HEK293 (cell line): ENCODE results near the gene ZNF181.

Experiments
- CTCF ChIA-PET: fragments of 350-600 bp; formaldehyde crosslinking; extraction: SDS; loops from one replicate; lab custom pipeline; 2021; ENCODE audit warnings: antibody characterized with exemption; lab: Yijun Ruan, JAX
- POLR2A ChIA-PET: fragments of 300-600 bp; formaldehyde crosslinking; extraction: SDS; loops from one replicate; lab custom pipeline; 2020; ENCODE audit warnings: antibody characterized with exemption, inconsistent platforms; lab: Yijun Ruan, JAX
- H3K27ac ChIP-seq: fragments of 200-500 bp; sonication (Bioruptor generic); 2 replicates; pipeline ENCODE4 v1.5.1; 2014; ENCODE audit warnings: low read depth, low read length, control low read depth, inconsistent platforms; ENCODE audit errors: extremely low read depth
- H3K36me3 ChIP-seq, 2 experiments: fragments of 200-500 bp in 1 of 2; sonication (Bioruptor generic) in 1 of 2; 1 replicate in 1 of 2; 2 replicates in 1 of 2; pipeline ENCODE4 v1.5.1; 2014 to 2017; ENCODE audit warnings: inconsistent platforms in 2 of 2, low read length in 2 of 2; ENCODE audit not compliant: control insufficient read depth in 2 of 2, insufficient read depth in 1 of 2
- H3K4me1 ChIP-seq: fragments of 200-500 bp; sonication (Bioruptor generic); 2 replicates; pipeline ENCODE4 v1.5.1; 2014; ENCODE audit warnings: mild to moderate bottlenecking, low read length, inconsistent platforms; ENCODE audit not compliant: control insufficient read depth, insufficient read depth
- H3K4me3 ChIP-seq: 2 replicates; pipeline ENCODE4 v1.5.1; 2011; ENCODE audit warnings: low read depth, mild to moderate bottlenecking, control low read depth, low read length, moderate library complexity
- H3K9me3 ChIP-seq: fragments of 200-500 bp; sonication (Bioruptor generic); 2 replicates; pipeline ENCODE4 v1.5.1; 2014; ENCODE audit warnings: low read depth, low read length, inconsistent platforms; ENCODE audit not compliant: control insufficient read depth, insufficient read depth
- GLIS1 ChIP-seq: fragments of 450-650 bp; formaldehyde crosslinking; IDR thresholded peaks from 2 replicates; pipeline ENCODE4 v1.5.1; 2016; ENCODE audit warnings: missing biosample characterization, missing genetic modification characterization
- GLIS2 ChIP-seq: fragments of 450-650 bp; formaldehyde crosslinking; IDR thresholded peaks from 2 replicates; pipeline ENCODE4 v1.5.1; 2016; ENCODE audit warnings: missing biosample characterization, missing genetic modification characterization
- SETDB1 ChIP-seq: IDR thresholded peaks from one replicate; pipeline ENCODE4 v1.6.1; 2017; ENCODE audit warnings: mild to moderate bottlenecking, low read length, moderate library complexity, mixed read lengths; ENCODE audit not compliant: insufficient read length
- SP3 ChIP-seq: fragments of 450-650 bp; formaldehyde crosslinking; IDR thresholded peaks from 2 replicates; pipeline ENCODE4 v1.5.1; 2016; ENCODE audit warnings: missing biosample characterization, missing genetic modification characterization
- TRIM28 ChIP-seq: IDR thresholded peaks from 2 replicates; pipeline ENCODE4 v1.6.1; 2011; ENCODE audit warnings: low read length, control low read depth, borderline replicate concordance
- ZEB2 ChIP-seq: fragments of 450-650 bp; formaldehyde crosslinking; IDR thresholded peaks from 2 replicates; pipeline ENCODE4 v1.5.1; 2016; ENCODE audit warnings: missing biosample characterization, missing genetic modification characterization
- ZNF140 ChIP-seq: fragments of 450-650 bp; formaldehyde crosslinking; IDR thresholded peaks from 2 replicates; pipeline ENCODE4 v1.5.1; 2016; ENCODE audit warnings: missing biosample characterization, missing genetic modification characterization
- ZNF169 ChIP-seq: fragments of 450-650 bp; formaldehyde crosslinking; IDR thresholded peaks from 2 replicates; pipeline ENCODE4 v1.5.1; 2016; ENCODE audit warnings: missing biosample characterization, missing genetic modification characterization
- ZNF239 ChIP-seq: fragments of 450-650 bp; formaldehyde crosslinking; IDR thresholded peaks from 2 replicates; pipeline ENCODE4 v1.5.1; 2016; ENCODE audit warnings: missing biosample characterization, missing genetic modification characterization
- ZNF266 ChIP-seq: fragments of 450-650 bp; formaldehyde crosslinking; IDR thresholded peaks from 2 replicates; pipeline ENCODE4 v1.5.1; 2016; ENCODE audit warnings: missing biosample characterization, missing genetic modification characterization, low read depth
- ZNF274 ChIP-seq, 2 experiments: fragments of 200-500 bp in 1 of 2; fragments of 450-650 bp in 1 of 2; sonication (Bioruptor generic) in 1 of 2; formaldehyde crosslinking in 1 of 2; IDR thresholded peaks; 2 replicates each; pipeline versions ENCODE4 v1.5.1 to v1.6.1; 2014 to 2016; ENCODE audit warnings: borderline replicate concordance in 1 of 2, inconsistent platforms in 1 of 2, low read length in 1 of 2, missing biosample characterization in 1 of 2, missing genetic modification characterization in 1 of 2
- ZNF335 ChIP-seq: fragments of 450-650 bp; formaldehyde crosslinking; conservative IDR thresholded peaks from 2 replicates; pipeline ENCODE4 v1.5.1; 2016; ENCODE audit warnings: missing biosample characterization, missing genetic modification characterization
- ZNF394 ChIP-seq: fragments of 450-650 bp; formaldehyde crosslinking; IDR thresholded peaks from 2 replicates; pipeline ENCODE4 v1.5.1; 2016; ENCODE audit warnings: missing biosample characterization, missing genetic modification characterization, mild to moderate bottlenecking, moderate library complexity, borderline replicate concordance
- ZNF433 ChIP-seq: fragments of 450-650 bp; formaldehyde crosslinking; IDR thresholded peaks from 2 replicates; pipeline ENCODE4 v1.5.1; 2016; ENCODE audit warnings: missing biosample characterization, missing genetic modification characterization, low read depth
- ZNF473 ChIP-seq: fragments of 450-650 bp; formaldehyde crosslinking; IDR thresholded peaks from 2 replicates; pipeline ENCODE4 v1.5.1; 2017; ENCODE audit warnings: missing biosample characterization, missing genetic modification characterization
- ZNF510 ChIP-seq: fragments of 450-650 bp; formaldehyde crosslinking; IDR thresholded peaks from 2 replicates; pipeline ENCODE4 v1.5.1; 2018; ENCODE audit warnings: mild to moderate bottlenecking, missing genetic modification characterization, missing biosample characterization; ENCODE audit not compliant: insufficient replicate concordance
- ZNF555 ChIP-seq: fragments of 450-650 bp; formaldehyde crosslinking; conservative IDR thresholded peaks from 2 replicates; pipeline ENCODE4 v1.5.1; 2017; ENCODE audit warnings: missing biosample characterization, mild to moderate bottlenecking, missing genetic modification characterization, inconsistent platforms
- ZNF670 ChIP-seq: fragments of 450-650 bp; formaldehyde crosslinking; IDR thresholded peaks from 2 replicates; pipeline ENCODE4 v1.5.1; 2016; ENCODE audit warnings: missing biosample characterization, missing genetic modification characterization, low read depth
- ZNF677 ChIP-seq: fragments of 450-650 bp; IDR thresholded peaks from 2 replicates; pipeline ENCODE4 v1.5.0; 2018; ENCODE audit warnings: missing biosample characterization, mild to moderate bottlenecking, missing genetic modification characterization, moderate library complexity
- ZNF704 ChIP-seq: fragments of 450-650 bp; formaldehyde crosslinking; IDR thresholded peaks from 2 replicates; pipeline ENCODE4 v1.5.1; 2016; ENCODE audit warnings: missing biosample characterization, missing genetic modification characterization
- ZNF785 ChIP-seq: fragments of 450-650 bp; formaldehyde crosslinking; IDR thresholded peaks from 2 replicates; pipeline ENCODE4 v1.5.1; 2016; ENCODE audit warnings: missing biosample characterization, missing genetic modification characterization
- TF ChIP-seq, protein P1 (sequence below): fragments of 450-650 bp; formaldehyde crosslinking; conservative IDR thresholded peaks from 2 replicates; pipeline ENCODE4 v1.5.1; 2016; ENCODE audit warnings: low read depth, missing biosample characterization, missing genetic modification characterization
- TF ChIP-seq, protein P2 (sequence below): fragments of 450-650 bp; IDR thresholded peaks from 2 replicates; pipeline ENCODE4 v1.5.1; 2018; ENCODE audit warnings: missing biosample characterization, missing genetic modification characterization
- TF ChIP-seq, protein P3 (sequence below): fragments of 450-650 bp; formaldehyde crosslinking; IDR thresholded peaks from 2 replicates; pipeline ENCODE4 v1.5.1; 2016; ENCODE audit warnings: missing biosample characterization, missing genetic modification characterization

ZNF181 gene

GRCh38 chr19:34759218-34759917 is 25.3 kb downstream of the ZNF181 start:
- POLR2A ChIA-PET = interaction anchor here (0.5 kb wide), 1 partner anchor 1606 kb away, joined by 5 read pairs; no protein-coding TSS in a partner anchor
- Histone ChIP-seq H3K4me1 (no peaks in the 10 kb centered on the region), H3K36me3 (peaks cover 4 to 27% of the 10 kb centered on the region in 2 experiments), H3K4me3 (no peak overlapping the region), H3K27ac (no peak overlapping the region), H3K9me3 (peaks cover 67% of the 10 kb centered on the region)
- CTCF ChIA-PET = interaction anchor here (0.5 kb wide), 1 partner anchor 300 kb away, joined by 4 read pairs; no protein-coding TSS in a partner anchor
- TF ChIP-seq ZNF473 (tag by site-specific recombination) = no peak
- TF ChIP-seq ZNF555 (tag by site-specific recombination) = 0 out of 2 replicates have a peak, but pooled peaks have one; percentile 12
- peak; percentile 95 for TF ChIP-seq ZNF274 (IDR thresholded peaks at IDR 0.05; ENCODE audit: low read length)
- TF ChIP-seq ZNF274 (tag by site-specific recombination; IDR thresholded peaks at IDR 0.05; ENCODE audit: borderline replicate concordance) = peak; percentile 98
- peak; percentile 99 for TF ChIP-seq SETDB1
- TF ChIP-seq TRIM28 = peak; percentile 100
- TF ChIP-seq ZNF169 = 0 out of 2 replicates have a peak, but pooled peaks have one; percentile 46
- no peak for TF ChIP-seq ZNF140
- TF ChIP-seq ZNF510 (tag by site-specific recombination) = no peak
- TF ChIP-seq SP3 = no peak
- TF ChIP-seq, protein P1, sequence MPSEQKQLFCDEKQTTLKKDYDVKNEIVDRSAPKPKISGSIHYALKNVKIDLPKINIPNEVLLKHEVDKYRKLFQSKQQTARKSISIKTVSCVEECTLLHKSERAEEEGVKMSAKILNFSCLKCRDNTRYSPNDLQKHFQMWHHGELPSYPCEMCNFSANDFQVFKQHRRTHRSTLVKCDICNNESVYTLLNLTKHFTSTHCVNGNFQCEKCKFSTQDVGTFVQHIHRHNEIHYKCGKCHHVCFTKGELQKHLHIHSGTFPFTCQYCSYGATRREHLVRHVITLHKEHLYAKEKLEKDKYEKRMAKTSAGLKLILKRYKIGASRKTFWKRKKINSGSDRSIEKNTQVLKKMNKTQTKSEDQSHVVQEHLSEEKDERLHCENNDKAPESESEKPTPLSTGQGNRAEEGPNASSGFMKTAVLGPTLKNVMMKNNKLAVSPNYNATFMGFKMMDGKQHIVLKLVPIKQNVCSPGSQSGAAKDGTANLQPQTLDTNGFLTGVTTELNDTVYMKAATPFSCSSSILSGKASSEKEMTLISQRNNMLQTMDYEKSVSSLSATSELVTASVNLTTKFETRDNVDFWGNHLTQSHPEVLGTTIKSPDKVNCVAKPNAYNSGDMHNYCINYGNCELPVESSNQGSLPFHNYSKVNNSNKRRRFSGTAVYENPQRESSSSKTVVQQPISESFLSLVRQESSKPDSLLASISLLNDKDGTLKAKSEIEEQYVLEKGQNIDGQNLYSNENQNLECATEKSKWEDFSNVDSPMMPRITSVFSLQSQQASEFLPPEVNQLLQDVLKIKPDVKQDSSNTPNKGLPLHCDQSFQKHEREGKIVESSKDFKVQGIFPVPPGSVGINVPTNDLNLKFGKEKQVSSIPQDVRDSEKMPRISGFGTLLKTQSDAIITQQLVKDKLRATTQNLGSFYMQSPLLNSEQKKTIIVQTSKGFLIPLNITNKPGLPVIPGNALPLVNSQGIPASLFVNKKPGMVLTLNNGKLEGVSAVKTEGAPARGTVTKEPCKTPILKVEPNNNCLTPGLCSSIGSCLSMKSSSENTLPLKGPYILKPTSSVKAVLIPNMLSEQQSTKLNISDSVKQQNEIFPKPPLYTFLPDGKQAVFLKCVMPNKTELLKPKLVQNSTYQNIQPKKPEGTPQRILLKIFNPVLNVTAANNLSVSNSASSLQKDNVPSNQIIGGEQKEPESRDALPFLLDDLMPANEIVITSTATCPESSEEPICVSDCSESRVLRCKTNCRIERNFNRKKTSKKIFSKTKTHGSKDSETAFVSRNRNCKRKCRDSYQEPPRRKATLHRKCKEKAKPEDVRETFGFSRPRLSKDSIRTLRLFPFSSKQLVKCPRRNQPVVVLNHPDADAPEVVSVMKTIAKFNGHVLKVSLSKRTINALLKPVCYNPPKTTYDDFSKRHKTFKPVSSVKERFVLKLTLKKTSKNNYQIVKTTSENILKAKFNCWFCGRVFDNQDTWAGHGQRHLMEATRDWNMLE (tag by site-specific recombination) = 0 out of 2 replicates have a peak, but pooled peaks have one; percentile 20

DNA sequence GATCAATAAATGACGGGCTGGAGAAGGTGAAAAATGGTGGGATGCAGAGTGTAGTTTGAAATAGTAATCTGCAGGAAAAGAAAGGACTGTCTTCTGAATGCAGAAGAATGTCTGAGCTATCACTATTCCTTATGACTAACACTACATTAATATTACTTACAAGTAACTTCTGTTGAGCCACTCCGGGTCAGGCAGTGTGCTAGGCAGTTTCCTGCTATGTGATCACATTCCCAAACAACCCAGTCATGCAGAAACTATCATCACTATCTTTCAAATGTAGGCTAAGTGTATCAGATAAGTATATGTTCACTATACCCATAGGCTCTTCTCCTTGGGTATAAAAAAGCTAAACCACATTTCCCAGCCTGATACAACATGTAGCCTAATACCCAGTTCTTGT is 32.3 kb downstream of the ZNF181 start:
- ChIA-PET CTCF (interaction anchor here (0.5 to 1.2 kb wide), 4 partner anchors 54 to 283 kb away, joined by 3 read pairs; no protein-coding TSS in a partner anchor), POLR2A (interaction anchor here (1.2 kb wide), 1 partner anchor 89 kb away, joined by 3 read pairs; the partner anchor contains the start of gene ZNF302)
- H3K4me3 ChIP-seq = no peak overlapping the region
- H3K36me3 ChIP-seq = peaks cover 63 to 71% of the 10 kb centered on the region in 2 experiments
- H3K4me1 ChIP-seq = no peaks in the 10 kb centered on the region
- peaks cover 31% of the 10 kb centered on the region for H3K9me3 ChIP-seq
- no peak overlapping the region for H3K27ac ChIP-seq
- TF ChIP-seq ZNF704 (tag by site-specific recombination) (no peak), ZNF433 (tag by site-specific recombination) (no peak), ZEB2 (tag by site-specific recombination) (no peak), TRIM28 (no peak), ZNF266 (no peak), ZNF677 (no peak), GLIS1 (no peak), ZNF670 (tag by site-specific recombination) (no peak), ZNF394 (tag by site-specific recombination) (no peak), GLIS2 (tag by site-specific recombination) (no peak), ZNF239 (no peak), ZNF335 (tag by site-specific recombination) (no peak), ZNF785 (tag by site-specific recombination) (no peak)
- TF ChIP-seq, protein P2, sequence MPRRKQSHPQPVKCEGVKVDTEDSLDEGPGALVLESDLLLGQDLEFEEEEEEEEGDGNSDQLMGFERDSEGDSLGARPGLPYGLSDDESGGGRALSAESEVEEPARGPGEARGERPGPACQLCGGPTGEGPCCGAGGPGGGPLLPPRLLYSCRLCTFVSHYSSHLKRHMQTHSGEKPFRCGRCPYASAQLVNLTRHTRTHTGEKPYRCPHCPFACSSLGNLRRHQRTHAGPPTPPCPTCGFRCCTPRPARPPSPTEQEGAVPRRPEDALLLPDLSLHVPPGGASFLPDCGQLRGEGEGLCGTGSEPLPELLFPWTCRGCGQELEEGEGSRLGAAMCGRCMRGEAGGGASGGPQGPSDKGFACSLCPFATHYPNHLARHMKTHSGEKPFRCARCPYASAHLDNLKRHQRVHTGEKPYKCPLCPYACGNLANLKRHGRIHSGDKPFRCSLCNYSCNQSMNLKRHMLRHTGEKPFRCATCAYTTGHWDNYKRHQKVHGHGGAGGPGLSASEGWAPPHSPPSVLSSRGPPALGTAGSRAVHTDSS (tag by site-specific recombination) = no peak
- TF ChIP-seq, protein P3, sequence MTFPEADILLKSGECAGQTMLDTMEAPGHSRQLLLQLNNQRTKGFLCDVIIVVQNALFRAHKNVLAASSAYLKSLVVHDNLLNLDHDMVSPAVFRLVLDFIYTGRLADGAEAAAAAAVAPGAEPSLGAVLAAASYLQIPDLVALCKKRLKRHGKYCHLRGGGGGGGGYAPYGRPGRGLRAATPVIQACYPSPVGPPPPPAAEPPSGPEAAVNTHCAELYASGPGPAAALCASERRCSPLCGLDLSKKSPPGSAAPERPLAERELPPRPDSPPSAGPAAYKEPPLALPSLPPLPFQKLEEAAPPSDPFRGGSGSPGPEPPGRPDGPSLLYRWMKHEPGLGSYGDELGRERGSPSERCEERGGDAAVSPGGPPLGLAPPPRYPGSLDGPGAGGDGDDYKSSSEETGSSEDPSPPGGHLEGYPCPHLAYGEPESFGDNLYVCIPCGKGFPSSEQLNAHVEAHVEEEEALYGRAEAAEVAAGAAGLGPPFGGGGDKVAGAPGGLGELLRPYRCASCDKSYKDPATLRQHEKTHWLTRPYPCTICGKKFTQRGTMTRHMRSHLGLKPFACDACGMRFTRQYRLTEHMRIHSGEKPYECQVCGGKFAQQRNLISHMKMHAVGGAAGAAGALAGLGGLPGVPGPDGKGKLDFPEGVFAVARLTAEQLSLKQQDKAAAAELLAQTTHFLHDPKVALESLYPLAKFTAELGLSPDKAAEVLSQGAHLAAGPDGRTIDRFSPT = no peak
